NCI-H2196 treated with DMSO at 0.1 percent for 48 hours (cell line): Measurements from ENCODE around the gene MTHFD1L.

ENCODE experiments used
- DNase-seq: peaks from one replicate; lab custom pipeline; 2025; ENCODE audit not compliant: unreplicated experiment; lab: John Stamatoyannopoulos, UW

The MTHFD1L gene

GRCh38 chr6:151012321-151013294, 147.1 kb downstream of the MTHFD1L start:
- DNase-seq: no peak

GRCh38 chr6:151014404-151015100, 149.1 kb downstream of the MTHFD1L start:
- peak; percentile 79 for DNase-seq

- no peak for DNase-seq
Observed at GRCh38 chr6:151015101-151015700, 149.7 kb downstream of the MTHFD1L start.

- no peak for DNase-seq
Observed at GRCh38 chr6:151016107-151016506, 150.6 kb downstream of the MTHFD1L start.

GRCh38 chr6:151018046-151018445, 152.5 kb downstream of the MTHFD1L start:
- DNase-seq: no peak

GRCh38 chr6:151018911-151019782, 153.6 kb downstream of the MTHFD1L start:
- DNase-seq: no peak

GRCh38 chr6:151021896-151022295, 156.4 kb downstream of the MTHFD1L start:
- DNase-seq: no peak

GRCh38 chr6:151022492-151022891, 157.0 kb downstream of the MTHFD1L start:
- no peak for DNase-seq

GRCh38 chr6:151023342-151023741, 157.8 kb downstream of the MTHFD1L start:
- no peak for DNase-seq

- DNase-seq: no peak
Observed at GRCh38 chr6:151024597-151024996, 159.1 kb downstream of the MTHFD1L start.

GRCh38 chr6:151025076-151025475, 159.6 kb downstream of the MTHFD1L start:
- no peak for DNase-seq

- DNase-seq: no peak
Observed at GRCh38 chr6:151026041-151026663, 160.7 kb downstream of the MTHFD1L start.

GRCh38 chr6:151027295-151027747, 161.8 kb downstream of the MTHFD1L start:
- DNase-seq: no peak

- DNase-seq: no peak
Observed at GRCh38 chr6:151027936-151028838, 162.7 kb downstream of the MTHFD1L start.

- DNase-seq: no peak
Observed at GRCh38 chr6:151029970-151030369, 164.5 kb downstream of the MTHFD1L start.

GRCh38 chr6:151032034-151032433, 166.5 kb downstream of the MTHFD1L start:
- DNase-seq: no peak

- no peak for DNase-seq
Observed at GRCh38 chr6:151034825-151035781, 169.6 kb downstream of the MTHFD1L start.

- peak; percentile 16 for DNase-seq
Observed at GRCh38 chr6:151036211-151036721, 170.8 kb downstream of the MTHFD1L start.
